Adrenal gland (tissue), 5 donors: Measurements from ENCODE around the gene HBS1L.

Source experiments
- CTCF ChIP-seq, 6 experiments: fragments of 450-650 bp in 4 of 6; fragments of 200-600 bp in 2 of 6; sonication (generic) in 1 of 6; IDR thresholded peaks; 1 replicate in 5 of 6; 2 replicates in 1 of 6; pipeline versions ENCODE4 v1.5.1 to v1.8.0; 2016 to 2021; ENCODE audit warnings: antibody characterized with exemption in 6 of 6, mild to moderate bottlenecking in 2 of 6, moderate library complexity in 1 of 6
- POLR2A ChIP-seq, 2 donors: fragments of 450-650 bp; IDR thresholded peaks; one replicate each; pipeline ENCODE4 v1.6.1; 2017; ENCODE audit warnings: antibody characterized with exemption in 2 of 2, mild to moderate bottlenecking in 2 of 2, moderate library complexity in 1 of 2
- donor health status: DM: no; HTN: no; CAD: no.

GRCh38 chr6:135037541-135037940, 17.1 kb downstream of the HBS1L start:
- TF ChIP-seq CTCF (IDR thresholded peaks at IDR 0.05), result no peak
- TF ChIP-seq POLR2A (IDR thresholded peaks at IDR 0.05), result no peak
